HepG2 (cell line): Measurements from ENCODE around the gene LRRC51. TPM values are rescaled to one million over a fixed set of nuclear protein-coding genes. Genes with fewer than 3 reads are reported as not detected.
A peak's percentile ranks its signal among the peaks of the same experiment; 100 is the strongest.

Source experiments
- ARNT ChIP-seq: fragments of 450-650 bp; IDR thresholded peaks from 2 replicates; pipeline ENCODE4 v1.6.1; 2017
- ATF4 ChIP-seq, 2 experiments: fragments of 450-650 bp in 1 of 2; sonication (generic) in 1 of 2; formaldehyde crosslinking; IDR thresholded peaks; 2 replicates each; pipeline versions ENCODE4 v1.5.0 to v1.8.0; 2020 to 2022; ENCODE audit warnings: mild to moderate bottlenecking in 1 of 2, missing genetic modification reagents in 1 of 2
- DPF2 ChIP-seq: sonication (generic); formaldehyde crosslinking; IDR thresholded peaks from 2 replicates; pipeline ENCODE4 v1.4.0; 2020; ENCODE audit warnings: mild to moderate bottlenecking, low read depth, missing genetic modification reagents, borderline replicate concordance
- ELF1 ChIP-seq: sonication (generic); formaldehyde crosslinking; IDR thresholded peaks from 2 replicates; pipeline ENCODE4 v1.4.0; 2020; ENCODE audit warnings: missing genetic modification reagents
- FOSL1 ChIP-seq: sonication (generic); formaldehyde crosslinking; IDR thresholded peaks from 2 replicates; pipeline ENCODE4 v1.9.0; 2021; ENCODE audit warnings: missing genetic modification reagents, borderline replicate concordance
- FOXA3 ChIP-seq: IDR thresholded peaks from 2 replicates; pipeline ENCODE4 v1.6.1; 2016; ENCODE audit warnings: missing genetic modification reagents, missing compliant biosample characterization
- GATAD1 ChIP-seq: IDR thresholded peaks from 2 replicates; pipeline ENCODE4 v1.6.1; 2016; ENCODE audit warnings: missing genetic modification reagents, missing compliant biosample characterization
- HMG20B ChIP-seq: conservative IDR thresholded peaks from 2 replicates; pipeline ENCODE4 v1.6.1; 2016; ENCODE audit warnings: missing genetic modification reagents, missing compliant biosample characterization
- LCORL ChIP-seq, 2 experiments: fragments of 450-650 bp in 1 of 2; sonication (generic) in 1 of 2; formaldehyde crosslinking in 1 of 2; IDR thresholded peaks; 2 replicates each; pipeline versions ENCODE4 v1.5.0 to v1.6.1; 2017 to 2020; ENCODE audit warnings: antibody characterized with exemption in 1 of 2, missing genetic modification reagents in 1 of 2
- MAFK ChIP-seq, 2 experiments: IDR thresholded peaks in 1 of 2; conservative IDR thresholded peaks in 1 of 2; 2 replicates each; pipeline ENCODE4 v1.6.1; 2011; ENCODE audit warnings: improper control_type of control experiment in 2 of 2, low read length in 2 of 2
- MED1 ChIP-seq: sonication (generic); formaldehyde crosslinking; IDR thresholded peaks from 2 replicates; pipeline ENCODE4 v1.4.0; 2020; ENCODE audit warnings: missing genetic modification reagents
- MED13 ChIP-seq: sonication (generic); formaldehyde crosslinking; IDR thresholded peaks from 2 replicates; pipeline ENCODE4 v1.5.0; 2020; ENCODE audit warnings: missing genetic modification reagents
- NCOA2 ChIP-seq: sonication (generic); formaldehyde crosslinking; IDR thresholded peaks from 2 replicates; pipeline ENCODE4 v1.8.0; 2022; ENCODE audit warnings: inconsistent platforms
- NCOR1 ChIP-seq: fragments of 200-600 bp; sonication (generic); IDR thresholded peaks from 2 replicates; pipeline ENCODE4 v1.7.0; 2017; ENCODE audit warnings: antibody characterized with exemption, low read length, borderline replicate concordance
- NFYB ChIP-seq: sonication (generic); formaldehyde crosslinking; IDR thresholded peaks from 2 replicates; pipeline ENCODE4 v1.4.0; 2020; ENCODE audit warnings: missing genetic modification reagents
- NR2F6 ChIP-seq, 2 experiments: IDR thresholded peaks; 2 replicates each; pipeline ENCODE4 v1.6.1; 2016; ENCODE audit warnings: antibody characterized with exemption in 1 of 2, mild to moderate bottlenecking in 1 of 2
- PPARG ChIP-seq: conservative IDR thresholded peaks from 2 replicates; pipeline ENCODE4 v1.6.1; 2016; ENCODE audit warnings: missing biosample characterization, missing genetic modification reagents
- RAD51 ChIP-seq: fragments of 450-650 bp; IDR thresholded peaks from 2 replicates; pipeline ENCODE4 v1.6.1; 2016; ENCODE audit warnings: borderline replicate concordance
- SNRNP70 ChIP-seq: fragments of 200-400 bp; formaldehyde crosslinking; IDR thresholded peaks from 2 replicates; pipeline ENCODE4 v1.6.1; 2017; ENCODE audit warnings: mild to moderate bottlenecking, low read depth, low read length, moderate library complexity
- ZIK1 ChIP-seq: sonication (generic); formaldehyde crosslinking; IDR thresholded peaks from 2 replicates; pipeline ENCODE4 v1.5.0; 2020; ENCODE audit warnings: mild to moderate bottlenecking, low read depth, missing genetic modification reagents, borderline replicate concordance
- ZNF263 ChIP-seq: sonication (generic); formaldehyde crosslinking; IDR thresholded peaks from 2 replicates; pipeline ENCODE4 v1.4.0; 2020; ENCODE audit warnings: missing genetic modification reagents
- ZNF276 ChIP-seq: sonication (generic); formaldehyde crosslinking; IDR thresholded peaks from 2 replicates; pipeline ENCODE4 v1.4.0; 2020; ENCODE audit warnings: mild to moderate bottlenecking, low read depth, missing genetic modification reagents
- ZNF460 ChIP-seq: sonication (generic); formaldehyde crosslinking; IDR thresholded peaks from 2 replicates; pipeline ENCODE4 v1.5.1; 2020; ENCODE audit warnings: missing genetic modification reagents, mild to moderate bottlenecking, borderline replicate concordance
- ZNF530 ChIP-seq: sonication (generic); formaldehyde crosslinking; IDR thresholded peaks from 2 replicates; pipeline ENCODE4 v1.5.0; 2020; ENCODE audit warnings: low read depth, mild to moderate bottlenecking, missing genetic modification reagents
- polyA plus RNA-seq, 8 experiments: library from polyadenylated mRNA; depleted of rRNA in 3 of 8; stranded (reverse) in 7 of 8; unstranded in 1 of 8; fragments of >200 nt; fragmentation: Illumina TruSeq in 4 of 8; extraction: Trizol in 4 of 8; gene quantifications; 2 replicates each; pipeline versions ENCODE4 v1.2.1 to v1.2.3, GENCODE V29; 2011 to 2016; ENCODE audit warnings: low read depth in 4 of 8, missing spikeins in 1 of 8, mixed read lengths in 1 of 8; ENCODE audit not compliant: insufficient read depth in 1 of 8
- total RNA-seq, 5 experiments: library from RNA; depleted of rRNA; stranded (reverse); fragments of >200 nt; fragmentation: Illumina TruSeq; extraction: Trizol; gene quantifications; 2 replicates each; pipeline ENCODE4 v1.2.3, GENCODE V29; 2016; ENCODE audit warnings: low read depth in 1 of 5
- TF ChIP-seq, protein P1 (sequence below): sonication (generic); formaldehyde crosslinking; IDR thresholded peaks from 2 replicates; pipeline ENCODE4 v1.4.0; 2020; ENCODE audit warnings: low read depth, missing genetic modification reagents

LRRC51 gene
- total and polyA plus RNA-seq, 2 of the 13 experiments (the other 11 are each of a cell fraction or from before 2014, with no cell fraction given): 5.3 to 6.0 TPM

DNA sequence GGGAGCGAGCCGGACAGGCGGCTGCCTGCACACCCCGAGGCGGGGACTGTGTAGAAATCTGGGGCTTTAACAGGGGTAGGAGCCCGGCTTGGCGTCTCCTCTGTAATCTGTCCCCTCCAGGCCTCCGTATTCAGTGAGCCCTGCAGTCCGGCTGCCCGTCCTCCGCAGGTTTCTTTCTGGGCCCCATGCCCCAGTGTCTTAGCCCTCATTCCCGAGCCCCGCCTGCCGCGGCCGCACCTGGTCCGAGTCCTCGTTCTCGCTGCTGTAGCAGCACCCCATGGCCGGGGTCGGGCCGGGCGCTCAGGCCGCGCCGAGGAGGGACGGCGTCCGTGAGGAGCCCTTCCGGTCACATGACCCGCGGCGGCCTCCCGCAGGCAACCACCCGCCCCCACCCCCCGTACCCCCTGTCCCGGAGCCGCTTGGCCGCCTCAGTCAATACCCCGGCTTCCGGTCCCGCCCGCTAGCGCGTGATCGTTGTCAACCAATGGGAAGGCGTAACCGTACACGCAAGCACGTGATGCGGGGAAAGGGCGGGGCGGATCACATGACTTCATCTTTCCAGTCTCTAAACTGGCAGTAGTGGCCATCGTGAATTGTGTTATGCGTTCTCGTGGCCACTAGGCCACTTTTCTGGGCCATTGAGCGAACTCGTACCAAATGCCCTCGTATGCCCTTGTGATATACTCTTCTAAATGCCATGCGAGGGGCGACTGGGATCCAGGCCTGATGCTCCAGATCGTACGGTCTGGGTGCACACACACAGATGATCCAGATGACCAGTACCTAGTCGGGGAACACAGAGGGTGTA lies 22.5 kb downstream of the LRRC51 start, which contains the start of gene LAMTOR1 (continued):
- TF ChIP-seq LCORL (IDR thresholded peaks at IDR 0.05) (no peak), LCORL (CRISPR knock-in tag; IDR thresholded peaks at IDR 0.05) (peak; percentile 80; the same call in 1 of the 2 replicates), NCOA2 (CRISPR knock-in tag) (0 out of 2 replicates have a peak, but pooled peaks have one; percentile 21), NR2F6 (IDR thresholded peaks at IDR 0.05) (no peak), NR2F6 (CRISPR knock-in tag; IDR thresholded peaks at IDR 0.05) (no peak), PPARG (CRISPR knock-in tag) (no peak), ZNF460 (CRISPR knock-in tag) (no peak), GATAD1 (CRISPR knock-in tag) (peak; percentile 91), ZNF276 (CRISPR knock-in tag) (no peak), ZIK1 (0 out of 2 replicates have a peak, but pooled peaks have one; percentile 6), ZNF263 (peak; percentile 74), ARNT (no peak), MED1 (CRISPR knock-in tag) (peak; percentile 65), DPF2 (CRISPR knock-in tag) (no peak), NFYB (CRISPR knock-in tag) (peak; percentile 82), MED13 (CRISPR knock-in tag) (no peak), ZNF530 (CRISPR knock-in tag) (no peak), RAD51 (peak; percentile 98), ATF4 (CRISPR knock-in tag; IDR thresholded peaks at IDR 0.05) (no peak), FOXA3 (CRISPR knock-in tag) (peak; percentile 60), ELF1 (CRISPR knock-in tag) (peak; percentile 84), MAFK (conservative IDR thresholded peaks at IDR 0.05 in 1 of 2, IDR thresholded peaks at IDR 0.05 in 1 of 2; ENCODE audit: low read length in 2 of 2) (no peak), HMG20B (peak; percentile 18; the same call in 1 of the 2 replicates), NCOR1 (no peak), FOSL1 (CRISPR knock-in tag) (no peak), SNRNP70 (no peak)
- TF ChIP-seq, protein P1, sequence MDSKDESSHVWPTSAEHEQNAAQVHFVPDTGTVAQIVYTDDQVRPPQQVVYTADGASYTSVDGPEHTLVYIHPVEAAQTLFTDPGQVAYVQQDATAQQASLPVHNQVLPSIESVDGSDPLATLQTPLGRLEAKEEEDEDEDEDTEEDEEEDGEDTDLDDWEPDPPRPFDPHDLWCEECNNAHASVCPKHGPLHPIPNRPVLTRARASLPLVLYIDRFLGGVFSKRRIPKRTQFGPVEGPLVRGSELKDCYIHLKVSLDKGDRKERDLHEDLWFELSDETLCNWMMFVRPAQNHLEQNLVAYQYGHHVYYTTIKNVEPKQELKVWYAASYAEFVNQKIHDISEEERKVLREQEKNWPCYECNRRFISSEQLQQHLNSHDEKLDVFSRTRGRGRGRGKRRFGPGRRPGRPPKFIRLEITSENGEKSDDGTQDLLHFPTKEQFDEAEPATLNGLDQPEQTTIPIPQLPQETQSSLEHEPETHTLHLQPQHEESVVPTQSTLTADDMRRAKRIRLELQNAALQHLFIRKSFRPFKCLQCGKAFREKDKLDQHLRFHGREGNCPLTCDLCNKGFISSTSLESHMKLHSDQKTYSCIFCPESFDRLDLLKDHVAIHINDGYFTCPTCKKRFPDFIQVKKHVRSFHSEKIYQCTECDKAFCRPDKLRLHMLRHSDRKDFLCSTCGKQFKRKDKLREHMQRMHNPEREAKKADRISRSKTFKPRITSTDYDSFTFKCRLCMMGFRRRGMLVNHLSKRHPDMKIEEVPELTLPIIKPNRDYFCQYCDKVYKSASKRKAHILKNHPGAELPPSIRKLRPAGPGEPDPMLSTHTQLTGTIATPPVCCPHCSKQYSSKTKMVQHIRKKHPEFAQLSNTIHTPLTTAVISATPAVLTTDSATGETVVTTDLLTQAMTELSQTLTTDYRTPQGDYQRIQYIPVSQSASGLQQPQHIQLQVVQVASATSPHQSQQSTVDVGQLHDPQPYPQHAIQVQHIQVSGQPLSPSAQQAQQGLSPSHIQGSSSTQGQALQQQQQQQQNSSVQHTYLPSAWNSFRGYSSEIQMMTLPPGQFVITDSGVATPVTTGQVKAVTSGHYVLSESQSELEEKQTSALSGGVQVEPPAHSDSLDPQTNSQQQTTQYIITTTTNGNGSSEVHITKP (CRISPR knock-in tag): 0 out of 2 replicates have a peak, but pooled peaks have one; percentile 18
